HG03066 (cell line): ENCODE data around the gene FAH.
"Not testable (repeated sequence)": the region's sequence is repeated elsewhere in the genome, so short reads cannot be mapped to it uniquely, and the experiment has no call there.

Experiments used
- ATAC-seq: cut with Tn5 transposase; IDR thresholded peaks from one replicate; pipeline ENCODE4 v1.9.1; 2021; ENCODE audit warnings: low read depth; ENCODE audit not compliant: unreplicated experiment

FAH gene

DNA sequence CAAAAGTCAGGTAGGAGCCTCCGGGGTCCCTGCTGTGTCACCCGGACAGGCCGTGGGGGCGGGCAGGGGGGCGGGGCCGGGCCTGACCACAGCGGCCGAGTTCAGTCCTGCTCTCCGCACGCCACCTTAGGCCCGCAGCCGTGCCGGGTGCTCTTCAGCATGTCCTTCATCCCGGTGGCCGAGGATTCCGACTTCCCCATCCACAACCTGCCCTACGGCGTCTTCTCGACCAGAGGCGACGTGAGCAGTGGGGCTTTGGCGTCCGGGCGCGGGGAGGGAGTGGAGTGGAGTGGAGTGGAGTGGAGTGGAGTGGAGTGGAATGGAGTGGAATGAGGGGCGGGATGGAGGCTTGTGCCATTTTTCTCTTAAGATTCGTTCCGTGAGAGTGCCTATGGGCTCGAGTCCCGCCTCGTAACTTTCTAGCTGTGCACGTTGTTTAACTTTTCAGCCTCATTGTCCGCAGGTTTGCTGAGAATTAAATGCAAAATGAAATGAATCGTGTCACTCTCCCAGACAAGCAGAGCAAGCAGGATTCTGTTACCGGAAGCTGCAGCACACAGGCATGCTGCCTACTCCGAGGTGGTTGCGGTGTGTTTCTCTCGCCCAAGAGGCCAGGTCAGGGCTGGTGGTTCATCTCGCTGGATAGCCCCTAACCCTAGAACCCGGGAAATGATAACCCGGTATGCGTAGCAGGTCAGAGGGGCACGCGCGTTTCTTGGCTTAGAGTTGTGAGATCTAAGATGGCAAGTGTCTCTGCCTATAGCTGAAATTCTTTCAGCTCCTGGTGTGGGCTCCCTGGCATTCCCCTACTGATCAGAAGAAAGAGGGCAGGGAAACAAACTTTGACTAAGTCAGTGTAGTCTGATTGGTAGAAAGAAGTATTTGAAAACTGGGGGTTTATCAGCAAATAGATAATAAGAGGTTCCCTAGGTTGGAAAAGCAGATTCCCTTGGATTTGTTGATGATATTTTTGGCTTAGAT lies at the start of gene FAH:
TSS of gene FAH (plus strand) at position 104 of the 981 bp plus-strand sequence. CDS start at position 160, 56 bp downstream.
- peak; percentile 65 for ATAC-seq

DNA sequence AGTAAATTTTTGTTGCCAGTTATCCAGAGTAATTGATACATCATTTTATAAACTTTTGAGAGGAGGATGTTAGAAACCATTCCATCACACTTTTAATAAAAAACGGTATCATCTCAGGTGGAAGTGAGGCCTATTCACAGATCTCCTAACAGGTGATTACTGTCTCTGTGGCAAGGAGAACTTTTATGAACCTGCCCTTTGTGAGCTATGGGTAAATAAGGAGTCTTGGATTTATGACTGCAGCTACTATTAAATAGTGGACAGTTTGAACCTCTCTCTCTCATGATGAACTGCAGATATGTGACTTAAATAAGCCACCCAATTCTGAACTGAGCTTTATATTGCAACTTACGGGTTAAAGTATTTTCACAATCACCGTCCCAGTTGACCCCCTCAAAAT lies 47.6 kb upstream of the FAH start:
- ATAC-seq = no peak

DNA sequence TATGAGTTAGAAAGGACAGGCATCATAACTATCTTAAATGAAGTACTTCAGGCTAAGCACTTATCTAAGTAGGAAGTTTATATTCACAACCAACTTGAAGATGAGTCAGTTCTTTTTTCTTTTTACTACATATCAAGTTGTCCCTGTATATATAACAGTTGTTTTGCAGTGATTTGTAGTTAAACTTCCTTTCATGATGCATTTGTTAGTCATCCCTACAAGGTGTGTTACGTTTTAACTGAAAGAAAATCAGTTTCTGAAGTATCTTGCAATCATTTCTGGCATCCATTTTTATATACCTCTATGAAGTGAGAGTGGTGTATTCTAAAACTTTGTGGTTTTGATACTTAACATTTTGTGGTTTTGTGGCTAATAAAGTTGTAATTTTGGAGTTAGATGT lies 47.2 kb upstream of the FAH start:
- no peak for ATAC-seq

DNA sequence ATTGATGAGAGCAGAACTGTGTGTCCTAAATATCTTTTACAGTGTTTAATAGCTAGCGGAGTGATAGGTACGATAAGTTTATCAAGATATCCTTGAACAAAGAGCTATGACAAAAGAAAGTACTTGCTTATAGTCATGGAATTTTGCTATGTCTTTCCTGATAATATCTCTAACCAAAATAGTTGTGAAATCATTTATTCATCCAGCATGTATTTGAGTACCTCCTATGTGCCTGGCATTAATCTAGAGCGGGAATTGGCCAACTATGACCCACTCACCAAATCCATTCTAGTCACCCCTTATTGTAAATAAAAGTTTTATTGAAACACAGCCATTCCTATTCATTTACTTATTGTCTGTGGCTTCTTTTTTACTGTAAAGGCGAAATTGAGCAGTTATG lies 46.7 kb upstream of the FAH start:
- ATAC-seq = no peak

DNA sequence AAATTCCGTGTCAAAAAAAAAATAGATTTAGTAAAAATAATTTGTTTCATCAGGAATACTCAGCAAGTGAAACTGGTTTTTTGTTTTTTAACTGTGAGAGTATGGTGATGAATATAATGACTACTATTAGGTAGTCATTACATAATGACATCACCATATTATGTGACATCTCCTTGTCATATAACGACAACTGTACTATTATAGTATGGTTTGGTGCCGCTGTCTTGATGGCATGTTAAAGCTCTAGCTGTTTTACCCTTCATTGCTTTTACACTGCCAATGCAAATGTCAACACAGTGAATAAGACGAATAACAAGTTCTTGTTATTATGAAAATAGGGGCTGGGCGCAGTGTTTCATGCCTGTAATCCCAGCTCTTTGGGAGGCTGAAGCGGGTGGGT lies 45.6 kb upstream of the FAH start:
- ATAC-seq = no peak

DNA sequence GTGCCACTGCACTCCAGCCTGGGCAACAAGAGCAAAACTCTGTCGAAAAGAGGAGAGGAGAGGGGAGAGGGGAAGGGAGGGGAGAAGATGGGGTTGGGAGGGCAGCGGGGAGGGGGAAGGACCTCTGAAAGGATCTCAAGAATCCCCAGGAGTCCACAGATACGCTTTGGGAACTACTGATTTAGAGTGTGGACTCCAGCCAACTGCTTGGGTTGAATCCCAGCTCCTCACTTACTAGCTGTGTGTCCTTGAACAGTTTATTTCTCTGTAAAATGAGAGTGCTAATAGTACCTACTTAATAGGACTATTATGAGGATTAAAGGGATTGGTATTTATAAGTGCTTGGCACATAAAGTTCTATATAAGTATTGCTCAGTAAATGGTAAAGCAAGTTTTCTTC lies 45.0 kb upstream of the FAH start:
- ATAC-seq = no peak

DNA sequence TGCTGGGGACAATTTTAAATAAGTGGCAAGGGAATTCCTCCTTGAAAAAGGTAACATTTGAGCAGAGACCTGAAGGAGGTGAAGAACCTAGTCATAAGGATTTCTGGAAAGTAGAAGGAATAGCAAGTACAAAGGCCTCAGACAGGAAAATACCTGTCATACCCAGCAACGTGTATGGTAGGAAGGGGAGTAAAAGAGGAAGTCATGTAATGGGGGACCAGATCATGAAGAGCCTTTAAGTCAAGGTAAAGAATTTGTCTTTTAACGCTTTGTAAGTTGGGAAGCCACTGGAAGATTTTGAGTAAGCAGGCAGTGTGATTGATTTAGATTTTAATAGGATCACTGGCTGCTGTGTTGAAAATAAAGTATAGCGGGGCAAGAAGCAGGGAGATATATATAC lies 43.4 kb upstream of the FAH start:
- ATAC-seq = no peak

DNA sequence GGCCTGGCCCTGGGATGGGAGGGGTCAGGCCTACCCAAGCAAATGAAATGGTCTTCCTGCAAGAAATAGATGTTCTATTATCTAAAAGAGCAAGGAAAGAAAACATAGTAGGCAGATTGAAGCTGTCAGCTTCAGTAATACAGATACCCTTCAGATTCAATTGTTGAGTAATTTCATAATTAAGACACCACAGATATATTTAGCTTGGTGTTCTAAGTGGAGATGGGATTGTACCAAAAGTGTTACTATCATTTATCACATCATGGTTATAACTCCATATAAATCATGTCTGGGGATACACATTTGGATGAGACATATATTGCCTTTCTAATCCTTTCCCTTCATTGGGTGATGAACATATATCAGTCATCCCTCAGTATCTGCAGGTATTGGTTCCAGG lies 41.9 kb upstream of the FAH start:
- no peak for ATAC-seq

DNA sequence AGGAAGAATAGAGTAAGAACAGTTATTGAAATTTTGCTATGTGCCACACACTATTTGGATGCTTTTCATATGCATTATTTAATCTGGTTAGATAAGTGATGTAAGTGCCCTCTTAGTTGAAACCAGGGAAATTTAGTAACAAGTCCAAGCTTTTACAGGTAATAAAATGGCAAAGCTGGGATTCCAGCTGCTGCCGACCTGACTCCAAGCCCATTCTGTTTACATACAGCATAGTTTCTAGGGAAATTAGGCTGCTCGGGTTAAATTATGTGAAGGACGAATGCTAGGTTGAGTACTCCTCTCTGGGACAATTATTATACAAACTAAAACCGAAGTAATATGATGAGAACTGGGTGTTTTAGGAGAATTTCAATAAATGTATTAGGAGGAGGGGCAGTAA lies 38.7 kb upstream of the FAH start:
- no peak for ATAC-seq

DNA sequence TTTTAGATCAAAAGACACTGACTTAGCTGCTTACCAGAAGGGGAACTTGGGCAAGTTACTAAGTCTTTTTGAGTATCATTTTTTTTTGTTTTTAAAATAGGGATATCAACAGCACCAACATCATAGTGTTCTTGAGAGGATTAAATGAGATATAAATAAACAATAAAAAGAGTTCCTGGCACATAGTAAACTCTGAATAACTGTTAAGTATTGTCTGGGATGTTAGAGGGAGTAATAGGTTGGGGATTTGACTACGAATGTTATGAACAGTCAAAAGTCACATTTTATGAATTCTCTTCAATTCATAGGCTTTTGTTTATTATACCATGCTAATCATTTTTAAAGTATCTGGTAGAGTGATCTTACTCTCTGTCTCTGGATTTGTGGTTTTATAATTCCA lies 37.8 kb upstream of the FAH start:
- ATAC-seq = no peak

DNA sequence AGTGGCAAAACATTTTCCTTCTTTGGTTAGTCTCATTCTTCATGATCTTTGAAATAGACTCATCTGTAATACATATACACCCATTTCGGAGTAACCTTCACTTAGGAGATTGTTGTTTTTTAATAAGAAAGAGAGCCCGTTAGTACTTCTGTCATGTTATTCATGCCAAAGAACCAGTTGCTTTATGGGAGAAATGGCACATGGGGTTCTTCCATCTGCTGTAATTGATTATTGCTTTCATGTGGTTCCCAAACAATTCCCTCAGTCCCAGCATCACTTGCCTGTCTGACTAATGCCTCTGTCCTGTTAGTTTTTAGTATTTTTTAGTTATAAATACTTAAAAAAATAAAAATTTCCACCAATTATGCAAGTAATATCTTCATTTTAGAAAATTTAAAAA lies 33.8 kb upstream of the FAH start:
- ATAC-seq = no peak

DNA sequence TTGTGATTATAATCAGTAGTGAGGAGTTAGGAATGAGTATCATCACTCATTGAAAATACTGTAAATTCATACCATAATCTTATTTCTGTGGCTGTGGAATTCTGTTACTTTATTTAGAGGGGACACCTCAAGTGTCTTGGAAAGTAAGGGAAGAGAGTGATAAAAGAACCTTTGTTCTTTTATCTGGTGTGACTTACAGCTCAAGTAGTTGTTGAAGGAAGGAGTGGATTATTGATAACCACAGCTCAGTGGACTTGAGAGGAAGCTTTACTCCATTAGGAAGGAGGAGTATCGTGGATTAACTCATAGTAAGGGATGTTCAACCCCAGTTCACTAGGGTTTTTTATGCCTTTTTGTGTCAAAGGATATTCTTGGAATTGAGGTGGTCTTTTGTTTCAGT lies 32.2 kb upstream of the FAH start:
- no peak for ATAC-seq

DNA sequence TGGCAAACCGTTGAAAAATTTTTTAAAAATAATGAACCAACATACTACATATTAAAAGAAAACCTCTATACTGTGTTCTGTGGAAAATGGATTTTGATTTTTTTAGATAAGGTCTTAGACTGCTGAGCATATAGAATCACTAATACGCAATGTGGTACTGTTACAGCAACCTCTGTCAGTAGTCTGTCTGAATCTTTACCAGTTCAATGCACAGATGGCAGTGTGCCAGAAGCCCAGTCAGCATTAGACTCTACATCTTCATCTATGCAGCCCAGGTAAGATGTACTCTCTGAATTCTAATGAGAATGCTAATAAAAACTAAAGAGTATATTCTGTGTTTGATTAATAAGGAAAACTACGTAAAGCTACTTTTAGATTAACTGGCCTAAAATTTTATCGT lies 31.3 kb upstream of the FAH start:
- no peak for ATAC-seq

DNA sequence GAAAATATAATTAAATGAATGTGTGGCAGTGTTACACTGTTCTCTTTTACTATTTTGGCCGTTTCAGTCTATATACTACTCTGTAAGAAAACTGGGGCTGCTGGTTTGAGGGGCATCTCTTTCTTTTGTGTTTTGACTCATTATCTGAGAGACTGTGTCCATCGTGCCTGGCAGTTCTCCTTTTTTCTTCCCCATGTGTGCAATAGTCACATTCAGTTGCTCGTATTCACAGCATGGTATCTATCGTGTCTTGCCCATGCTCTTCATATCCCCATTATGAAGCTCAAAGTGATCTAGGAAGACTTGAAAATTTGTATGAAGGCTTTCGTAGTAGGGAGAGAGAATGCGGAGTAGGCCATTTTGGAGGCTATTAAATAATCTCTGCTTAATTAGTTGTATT lies 29.8 kb upstream of the FAH start:
- ATAC-seq = no peak

DNA sequence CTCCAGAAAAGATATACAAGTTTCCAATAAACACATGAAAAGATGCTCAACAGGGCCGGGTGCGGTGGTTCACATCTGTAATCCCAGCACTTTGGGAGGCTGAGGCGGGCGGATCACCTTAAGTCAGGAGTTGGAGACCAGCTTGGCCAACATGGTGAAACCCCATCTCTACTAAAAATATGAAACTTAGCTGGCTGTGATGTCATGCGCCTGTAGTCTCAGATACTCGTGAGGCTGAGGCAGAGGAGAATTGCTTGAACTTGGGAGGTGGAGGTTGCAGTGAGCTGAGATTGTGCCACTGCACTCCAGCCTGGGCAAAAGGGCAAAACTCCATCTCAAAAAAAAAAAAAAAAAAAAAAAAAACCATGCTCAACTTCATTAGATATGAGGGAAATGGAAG lies 25.5 kb upstream of the FAH start:
- ATAC-seq = not testable (repeated sequence)

DNA sequence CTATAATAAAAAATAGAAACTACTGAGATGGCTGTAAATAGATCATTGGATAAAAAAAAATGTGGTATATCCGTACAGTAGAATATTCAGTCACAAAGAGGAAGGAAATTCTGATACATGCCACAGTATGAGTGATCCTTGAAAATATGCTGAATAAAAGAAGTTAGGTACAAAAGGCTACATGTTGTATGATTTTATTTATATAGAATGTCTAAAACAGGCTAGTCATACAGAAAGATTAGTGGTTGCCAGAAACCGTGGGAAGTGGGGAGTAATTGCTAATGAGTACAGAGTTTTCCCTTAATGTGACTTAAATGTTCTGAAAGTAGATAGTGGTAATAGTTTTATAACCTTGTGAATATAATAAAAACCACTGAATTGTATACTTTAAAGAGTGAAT lies 24.9 kb upstream of the FAH start:
- no peak for ATAC-seq

DNA sequence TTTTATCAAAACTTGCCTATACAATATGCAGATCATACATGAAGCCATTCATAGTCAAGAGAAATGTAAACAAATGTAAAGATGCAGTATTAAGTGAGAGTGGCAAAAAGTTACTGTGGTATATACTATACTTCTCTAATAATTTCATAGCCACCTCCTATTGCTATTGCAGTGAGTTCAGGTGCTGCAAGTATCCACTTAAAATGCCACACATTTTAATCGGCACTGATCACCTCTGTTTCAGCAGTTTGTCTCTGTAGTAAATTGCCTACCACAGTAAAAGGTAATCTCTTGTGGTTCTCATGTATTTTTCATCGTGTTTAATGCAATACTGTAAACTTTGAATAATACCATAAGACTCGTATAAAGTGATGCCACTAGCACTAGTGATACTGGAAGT lies 20.4 kb upstream of the FAH start:
- no peak for ATAC-seq

DNA sequence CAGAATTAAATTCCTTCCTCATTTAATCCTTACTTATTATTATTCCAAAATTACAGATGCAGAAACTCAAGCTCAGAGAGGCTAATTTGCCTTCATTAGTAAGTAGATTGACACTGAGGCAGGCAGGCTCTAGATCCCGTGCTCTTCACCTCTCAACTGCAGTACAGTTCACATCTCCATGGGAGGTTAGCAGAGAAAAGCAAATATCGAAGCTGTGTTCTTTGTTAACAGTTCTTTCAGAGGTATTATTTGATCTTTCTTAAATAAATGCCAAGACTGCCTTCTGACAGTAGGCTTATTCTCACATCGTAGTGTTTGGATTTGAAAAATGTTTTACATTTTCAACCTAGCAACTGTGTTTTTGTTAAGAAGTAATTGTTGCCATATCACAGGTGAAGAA lies 15.9 kb upstream of the FAH start:
- no peak for ATAC-seq

DNA sequence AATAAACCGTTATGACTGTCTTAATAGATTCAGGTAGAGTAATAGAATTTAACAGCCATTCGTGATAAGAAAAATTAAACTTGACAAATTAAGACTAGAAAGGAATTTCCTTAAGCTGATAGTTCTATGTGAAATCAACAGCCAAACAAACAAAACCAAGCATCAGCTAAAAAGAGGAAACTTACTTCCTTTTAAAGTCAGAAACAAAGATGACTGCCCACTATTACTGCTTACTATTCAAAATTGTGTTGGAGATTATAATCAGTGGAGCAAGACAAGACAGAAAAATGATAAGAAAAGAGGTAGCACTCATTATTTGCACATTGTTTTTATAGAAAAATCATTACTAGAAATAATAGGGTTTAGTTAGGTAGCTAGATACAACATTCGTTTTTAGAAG lies 13.8 kb upstream of the FAH start:
- no peak for ATAC-seq

DNA sequence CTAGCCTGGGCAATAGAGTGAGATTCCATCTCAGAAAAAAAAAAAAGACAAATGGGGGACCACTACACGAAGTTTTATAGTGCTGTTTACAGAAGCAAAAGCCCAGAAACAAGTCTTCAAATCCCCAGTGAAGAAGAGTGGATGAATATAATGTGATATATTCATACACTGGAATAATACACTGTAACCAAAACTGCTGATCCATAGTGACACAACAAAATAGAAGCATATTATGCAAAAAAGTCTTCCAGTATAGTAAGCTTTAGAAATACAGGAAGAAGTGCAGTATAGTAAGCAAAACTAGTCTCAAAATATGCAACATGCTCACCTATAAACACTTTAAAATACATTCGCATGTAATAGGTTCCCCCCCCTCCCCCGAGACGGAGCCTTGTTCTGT lies 11.9 kb upstream of the FAH start:
- ATAC-seq = no peak

DNA sequence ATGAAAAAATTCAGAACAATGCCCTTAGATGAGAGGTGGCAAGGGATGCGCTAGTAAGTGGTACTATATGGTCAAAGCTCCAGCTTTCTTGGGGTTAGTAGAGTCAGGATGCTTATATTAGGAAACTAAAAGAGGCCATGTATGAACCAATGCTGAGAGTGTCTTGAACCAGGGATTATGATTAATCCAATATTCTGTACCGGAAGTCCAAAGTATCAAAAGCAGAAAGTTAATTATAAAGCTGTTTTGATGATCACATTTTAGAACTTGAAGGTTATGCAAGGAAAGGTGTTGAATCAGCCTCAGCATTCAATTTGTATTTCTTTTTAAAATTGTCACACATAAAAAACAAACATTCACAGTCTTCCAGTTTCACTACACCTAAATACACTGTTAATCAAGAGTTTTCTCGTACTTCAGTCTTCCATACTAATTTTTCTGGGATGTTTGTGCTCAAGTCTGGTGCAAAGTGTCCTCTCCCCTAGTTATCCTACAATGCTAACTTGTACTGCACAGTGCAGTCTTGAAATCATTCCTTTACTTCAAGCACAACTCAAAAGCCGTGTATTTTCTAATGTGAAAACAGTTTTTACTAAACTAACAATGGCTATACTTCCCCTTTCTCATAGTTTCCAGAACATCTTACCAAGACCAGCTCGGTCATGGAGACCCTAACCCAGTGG lies 10.7 kb upstream of the FAH start:
- no peak for ATAC-seq

DNA sequence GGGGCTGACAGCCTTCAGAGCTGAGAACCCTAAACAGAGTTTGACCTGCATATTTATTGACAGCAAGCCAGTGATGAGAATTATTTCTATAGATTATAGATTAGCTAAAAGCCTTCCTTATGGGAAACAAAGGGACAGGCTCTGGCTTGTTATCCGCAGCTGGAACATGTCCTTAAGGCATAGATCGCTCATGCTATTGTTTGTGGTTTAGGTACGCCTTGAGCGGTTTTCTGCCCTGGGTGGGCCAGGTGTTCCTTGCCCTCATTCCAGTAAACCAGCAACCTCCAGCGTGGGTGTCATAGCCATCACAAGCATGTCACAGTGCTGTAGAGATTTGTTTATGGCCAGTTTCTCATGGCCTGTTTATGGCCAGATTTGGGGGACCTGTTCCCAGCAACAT lies 10.2 kb upstream of the FAH start:
- no peak for ATAC-seq
